ENCODE measurements around the gene PIP5K1A.
"Not testable (repeated sequence)": the region's sequence is repeated elsewhere in the genome, so short reads cannot be mapped to it uniquely, and the experiment has no call there.

Gene PIP5K1A

GRCh38 chr1:151255381-151255780, 57.0 kb downstream of the PIP5K1A start:
- TF ChIP-seq CTCF (IDR thresholded peaks at IDR 0.05; ENCODE audit: low read depth, low read length), result no peak
- no peak for DNase-seq (ENCODE audit: extremely low read depth, low read depth)

DNA sequence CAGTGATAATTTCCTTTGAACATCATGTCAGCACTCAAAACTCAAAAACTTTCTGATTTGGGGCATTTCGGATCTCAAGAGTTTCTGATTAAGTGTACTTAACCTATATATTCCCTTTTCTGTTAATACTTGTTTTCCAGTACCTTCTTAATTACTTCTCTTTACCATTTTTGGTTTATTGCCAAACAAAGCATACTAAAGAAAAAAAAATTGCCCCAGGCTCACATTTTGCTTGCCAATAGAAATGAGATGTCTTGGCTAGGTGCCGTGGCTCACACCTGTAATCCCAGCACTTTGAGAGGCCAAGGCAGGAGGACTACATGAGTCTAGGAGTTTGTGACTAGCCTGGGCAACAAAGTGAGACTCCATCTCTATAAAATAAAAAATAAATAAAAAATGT, 61.0 kb downstream of the PIP5K1A start:
- no peak for TF ChIP-seq CTCF (IDR thresholded peaks at IDR 0.05; ENCODE audit: low read depth, low read length)
- no peak for DNase-seq (ENCODE audit: extremely low read depth, low read depth)

DNA sequence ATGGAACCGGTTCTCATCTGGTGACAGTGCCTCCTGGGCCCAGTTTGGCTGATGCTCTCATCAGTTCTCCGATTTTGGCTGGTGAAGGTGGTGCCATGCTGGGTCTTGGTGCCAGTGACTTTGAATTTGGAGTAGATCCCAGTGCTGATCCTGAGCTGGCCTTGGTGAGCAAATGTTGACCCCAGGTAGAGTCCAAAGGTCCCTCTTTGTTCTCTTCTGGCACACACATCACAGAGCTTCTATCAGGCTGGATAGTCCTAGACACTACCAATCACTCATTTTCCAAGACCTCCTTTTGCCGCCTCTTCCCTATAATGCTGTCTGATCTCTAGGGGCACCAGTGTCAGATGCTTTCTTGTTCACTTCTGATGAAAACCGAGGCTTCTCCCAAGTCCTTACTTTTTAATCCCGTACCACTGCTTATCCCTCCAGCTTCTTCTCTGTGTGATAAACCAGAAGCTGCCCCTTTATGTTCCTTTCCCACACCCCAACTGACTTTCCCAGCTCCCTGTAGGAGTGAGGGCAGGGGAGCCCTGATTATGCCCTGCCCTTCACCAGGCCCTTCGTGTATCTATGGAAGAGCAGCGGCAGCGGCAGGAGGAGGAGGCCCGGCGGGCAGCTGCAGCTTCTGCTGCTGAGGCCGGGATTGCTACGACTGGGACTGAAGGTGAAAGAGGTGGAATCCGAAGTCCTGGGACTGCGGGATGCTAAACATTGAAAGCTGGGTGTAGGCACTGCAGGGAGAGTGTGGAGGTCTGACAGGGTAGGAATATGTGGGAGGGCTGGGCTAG, 67.3 kb downstream of the PIP5K1A start:
- no peak for TF ChIP-seq CTCF (IDR thresholded peaks at IDR 0.05; ENCODE audit: low read depth, low read length)
- no peak for DNase-seq (ENCODE audit: extremely low read depth, low read depth)

DNA sequence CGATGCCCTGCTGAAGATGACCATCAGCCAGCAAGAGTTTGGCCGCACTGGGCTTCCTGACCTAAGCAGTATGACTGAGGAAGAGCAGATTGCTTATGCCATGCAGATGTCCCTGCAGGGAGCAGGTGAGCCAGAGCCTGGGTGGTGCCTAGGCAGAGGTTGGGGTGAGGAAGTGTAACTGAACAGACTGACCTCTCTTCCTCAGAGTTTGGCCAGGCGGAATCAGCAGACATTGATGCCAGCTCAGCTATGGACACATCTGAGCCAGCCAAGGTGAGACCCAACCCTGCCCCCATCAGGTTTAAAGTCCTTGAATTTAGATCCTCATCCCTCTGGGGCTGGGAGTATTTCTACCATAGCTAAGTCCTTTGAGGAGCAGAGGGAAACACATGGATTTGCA, 68.0 kb downstream of the PIP5K1A start:
- no peak for DNase-seq (ENCODE audit: extremely low read depth, low read depth)
- TF ChIP-seq CTCF (IDR thresholded peaks at IDR 0.05; ENCODE audit: low read depth, low read length), result no peak

DNA sequence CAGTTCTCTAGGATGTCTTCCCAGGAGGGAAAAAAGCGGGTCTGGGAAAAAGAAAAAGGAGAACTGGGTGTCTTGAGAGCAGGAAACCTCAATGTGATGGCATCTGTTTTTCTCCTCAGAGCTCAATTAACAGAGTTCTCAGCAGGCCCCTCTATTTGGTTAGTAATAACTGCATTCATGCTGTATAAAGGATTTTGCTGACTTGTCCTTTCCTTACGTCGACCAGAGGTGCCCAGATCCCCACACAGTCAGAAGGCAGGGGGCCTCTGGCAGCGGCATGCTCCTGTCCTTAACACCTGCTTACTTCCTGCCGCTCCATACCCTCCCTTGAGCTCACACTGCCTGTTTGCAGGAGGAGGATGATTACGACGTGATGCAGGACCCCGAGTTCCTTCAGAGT, 68.5 kb downstream of the PIP5K1A start:
- no peak for TF ChIP-seq CTCF (IDR thresholded peaks at IDR 0.05; ENCODE audit: low read depth, low read length)

DNA sequence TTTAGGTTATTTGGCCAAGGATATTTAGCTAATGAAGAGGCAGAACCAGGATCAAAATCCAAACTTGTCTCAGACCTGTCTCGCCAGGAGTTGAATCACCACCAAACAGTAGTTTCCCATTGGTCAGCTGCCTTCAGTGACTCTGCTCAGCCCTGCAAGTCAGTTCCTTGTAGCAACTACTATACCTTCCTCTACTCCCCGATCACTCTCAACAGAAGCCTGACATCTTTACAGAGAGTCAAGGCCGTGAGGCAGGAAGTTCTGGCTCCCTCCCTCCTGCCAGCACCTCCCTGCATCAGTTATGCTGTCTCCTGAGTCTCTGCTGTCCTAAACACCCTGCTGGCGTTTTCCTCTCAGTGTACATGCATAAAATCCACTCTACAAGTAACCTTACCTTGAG, 69.4 kb downstream of the PIP5K1A start:
- DNase-seq (ENCODE audit: extremely low read depth, low read depth), result no peak
- TF ChIP-seq CTCF (IDR thresholded peaks at IDR 0.05; ENCODE audit: low read depth, low read length), result no peak

More for the DNA sequence above, 68.5 kb downstream of the PIP5K1A start:
- no peak for DNase-seq (ENCODE audit: extremely low read depth, low read depth)

DNA sequence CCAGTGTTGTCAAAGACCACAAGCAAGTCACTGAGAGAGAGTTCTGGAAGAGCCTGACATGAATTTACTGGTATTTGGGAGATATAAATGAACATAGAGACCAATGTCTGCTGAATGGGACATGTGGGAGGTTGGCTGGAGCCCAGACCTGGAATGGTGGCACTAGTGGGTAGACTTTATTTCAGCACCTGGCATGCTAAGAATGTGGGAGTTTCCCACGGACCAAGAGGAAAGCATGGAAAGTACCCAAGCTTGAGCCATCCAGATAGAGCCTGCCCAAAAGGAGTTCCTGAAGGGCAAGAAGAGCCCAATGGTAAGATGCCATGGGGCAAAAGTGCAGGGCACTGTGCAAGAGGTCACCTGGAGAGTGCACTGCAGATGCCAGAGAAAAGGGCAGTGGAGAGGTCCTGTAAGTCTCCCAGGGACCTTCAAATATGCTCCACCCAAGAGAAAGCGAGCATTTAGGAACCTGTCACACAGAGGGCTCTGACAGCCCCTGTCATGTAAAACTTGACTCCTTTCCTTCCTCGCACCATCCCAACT, 75.6 kb downstream of the PIP5K1A start:
- no peak for TF ChIP-seq CTCF (IDR thresholded peaks at IDR 0.05; ENCODE audit: low read depth, low read length)
- no peak for DNase-seq (ENCODE audit: extremely low read depth, low read depth)

- not testable (repeated sequence) for DNase-seq (ENCODE audit: extremely low read depth, low read depth)
These were observed 77.0 kb downstream of the PIP5K1A start for GRCh38 chr1:151275341-151275740.
